Tibial nerve (tissue), 4 donors: ENCODE measurements around the gene CAMKMT.

Experiments used
- EP300 ChIP-seq, 2 donors: sonication (generic); formaldehyde crosslinking; IDR thresholded peaks; one replicate each; pipeline ENCODE4 v1.6.1; 2017; ENCODE audit warnings: antibody characterized with exemption in 2 of 2, mild to moderate bottlenecking in 1 of 2
- TF ChIP-seq, protein P1 (sequence below), 5 experiments: fragments of 200-600 bp in 3 of 5; fragments of 450-650 bp in 2 of 5; sonication (generic) in 3 of 5; IDR thresholded peaks; one replicate each; pipeline ENCODE4 v1.5.1; 2016 to 2019; ENCODE audit warnings: antibody characterized with exemption in 5 of 5, mild to moderate bottlenecking in 3 of 5, moderate library complexity in 2 of 5

DNA sequence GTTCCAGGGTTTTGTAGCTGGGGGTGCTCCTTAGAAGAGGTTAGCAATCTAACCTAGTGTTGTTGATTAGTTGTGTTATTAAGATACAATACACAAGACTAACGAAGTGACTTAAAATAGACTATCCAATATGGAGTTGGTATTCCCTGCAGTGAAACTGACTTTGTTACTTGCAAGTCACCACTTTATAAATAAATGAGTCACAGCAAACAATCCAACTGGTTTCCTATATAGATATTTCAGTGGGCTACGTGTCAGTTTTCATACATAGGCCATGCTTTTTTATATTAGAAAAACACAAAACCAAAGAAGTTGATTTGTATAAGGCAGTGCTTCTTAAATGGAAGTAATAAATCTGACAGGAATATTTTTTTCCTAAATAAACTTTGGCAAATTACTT, 274.0 kb downstream of the CAMKMT start:
- TF ChIP-seq, protein P1, sequence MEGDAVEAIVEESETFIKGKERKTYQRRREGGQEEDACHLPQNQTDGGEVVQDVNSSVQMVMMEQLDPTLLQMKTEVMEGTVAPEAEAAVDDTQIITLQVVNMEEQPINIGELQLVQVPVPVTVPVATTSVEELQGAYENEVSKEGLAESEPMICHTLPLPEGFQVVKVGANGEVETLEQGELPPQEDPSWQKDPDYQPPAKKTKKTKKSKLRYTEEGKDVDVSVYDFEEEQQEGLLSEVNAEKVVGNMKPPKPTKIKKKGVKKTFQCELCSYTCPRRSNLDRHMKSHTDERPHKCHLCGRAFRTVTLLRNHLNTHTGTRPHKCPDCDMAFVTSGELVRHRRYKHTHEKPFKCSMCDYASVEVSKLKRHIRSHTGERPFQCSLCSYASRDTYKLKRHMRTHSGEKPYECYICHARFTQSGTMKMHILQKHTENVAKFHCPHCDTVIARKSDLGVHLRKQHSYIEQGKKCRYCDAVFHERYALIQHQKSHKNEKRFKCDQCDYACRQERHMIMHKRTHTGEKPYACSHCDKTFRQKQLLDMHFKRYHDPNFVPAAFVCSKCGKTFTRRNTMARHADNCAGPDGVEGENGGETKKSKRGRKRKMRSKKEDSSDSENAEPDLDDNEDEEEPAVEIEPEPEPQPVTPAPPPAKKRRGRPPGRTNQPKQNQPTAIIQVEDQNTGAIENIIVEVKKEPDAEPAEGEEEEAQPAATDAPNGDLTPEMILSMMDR (IDR thresholded peaks at IDR 0.05) = no peak
- no peak for TF ChIP-seq EP300 (IDR thresholded peaks at IDR 0.05)
